Left colon (tissue), 2 donors: ENCODE data around the gene KCNB1. TPM values are rescaled to one million over a fixed set of nuclear protein-coding genes. Genes with fewer than 3 reads are reported as not detected.

Experiments
- ATAC-seq: fragments of 200-7000 bp; cut with Tn5 transposase; one replicate; pipeline ENCODE4 v1.9.1; 2020; ENCODE audit warnings: mild to moderate bottlenecking, moderate library complexity
- DNase-seq, 2 donors: peaks; one replicate each; pipeline ENCODE4 v3.0.0-alpha.2; 2020
- intact Hi-C, 2 donors: fragments of 100-400 bp; cut with DNase I in 1 of 2; cut with micrococcal nuclease in 1 of 2; formaldehyde crosslinking; loops; one replicate each; pipeline versions ENCODE4 v1.11.2 to v1.14.0; 2022; cut with DNase I, micrococcal nuclease
- total RNA-seq, 2 donors: library from RNA; stranded (reverse); fragmentation: NEBNext Ultra II Directional; extraction: Animal tissue kit (Norgen Biotek cat#: 25700); gene quantifications; one replicate each; pipeline ENCODE4 v1.2.1, GENCODE V29; 2021
- donor health status: DM: no; HTN: no; CAD: no.
- donor health status: DM: yes; HTN: yes; CAD: no.

Gene KCNB1
- total RNA-seq, 2 donors from 2014 or later, result 0.24 to 2.0 TPM

DNA sequence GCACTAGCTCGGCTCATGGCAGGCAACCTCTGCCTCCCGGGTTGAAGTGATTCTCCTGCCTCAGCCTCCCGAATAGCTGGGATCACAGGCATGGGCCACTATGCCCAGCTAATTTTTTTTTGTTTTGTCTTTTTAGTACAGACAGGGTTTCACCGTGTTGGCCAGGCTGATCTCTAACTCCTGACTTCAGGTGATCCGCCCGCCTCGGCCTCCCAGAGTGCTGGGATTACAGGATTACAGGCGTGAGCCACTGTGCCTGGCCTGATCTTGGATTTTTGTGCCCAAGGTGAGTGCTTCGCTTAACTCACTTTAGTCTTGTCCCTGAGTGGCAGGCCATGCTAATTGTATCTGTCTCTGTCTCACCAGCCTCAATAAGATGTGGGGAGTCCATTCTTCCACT, 78.6 kb downstream of the KCNB1 start:
- ATAC-seq, result no peak
- intact Hi-C loops, result no loop called here
- DNase-seq, result no peak

DNA sequence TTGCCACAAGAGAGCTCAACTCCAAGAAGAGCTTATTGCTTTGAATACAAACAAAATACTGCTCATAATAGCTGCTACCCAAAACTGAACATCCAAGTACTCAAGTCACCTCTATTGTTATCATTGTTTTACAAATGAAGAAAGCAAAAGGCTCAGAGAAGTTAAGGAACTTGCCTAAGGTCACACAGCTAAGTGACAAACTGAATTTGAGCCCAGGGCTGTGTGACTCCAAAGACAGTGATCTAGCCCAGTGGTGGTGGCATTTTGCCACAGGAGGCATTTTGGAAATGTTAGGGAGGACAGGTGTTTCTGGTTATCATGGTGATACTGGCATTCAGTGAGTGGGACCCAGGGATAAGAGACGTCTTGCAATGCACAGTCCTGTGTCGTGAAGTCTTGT, 79.5 kb downstream of the KCNB1 start:
- intact Hi-C loops, result no loop called here
- ATAC-seq, result no peak

DNA sequence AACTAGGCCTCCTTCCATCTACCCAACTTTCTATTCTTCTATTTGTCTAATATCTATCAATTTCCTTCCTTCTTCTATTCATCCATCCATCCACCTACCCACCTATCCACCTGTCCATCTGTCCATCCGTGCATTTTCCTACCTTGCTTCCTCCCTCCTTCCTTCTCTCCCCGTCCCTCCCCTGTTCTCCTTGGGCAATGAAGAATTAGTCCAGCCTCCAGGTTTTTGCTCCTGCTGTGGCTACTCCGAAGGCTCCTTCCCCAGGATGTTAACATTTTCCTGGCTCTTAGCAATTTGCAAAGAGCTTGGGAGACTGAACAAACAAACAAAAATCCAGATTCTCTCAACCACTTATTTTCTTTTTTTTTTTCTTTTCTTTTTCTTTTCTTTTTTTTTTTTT, 81.6 kb downstream of the KCNB1 start:
- DNase-seq (no peak), ATAC-seq (no peak)
- intact Hi-C loops, result no loop called here

More for the DNA sequence above, 79.5 kb downstream of the KCNB1 start:
- DNase-seq, result no peak

DNA sequence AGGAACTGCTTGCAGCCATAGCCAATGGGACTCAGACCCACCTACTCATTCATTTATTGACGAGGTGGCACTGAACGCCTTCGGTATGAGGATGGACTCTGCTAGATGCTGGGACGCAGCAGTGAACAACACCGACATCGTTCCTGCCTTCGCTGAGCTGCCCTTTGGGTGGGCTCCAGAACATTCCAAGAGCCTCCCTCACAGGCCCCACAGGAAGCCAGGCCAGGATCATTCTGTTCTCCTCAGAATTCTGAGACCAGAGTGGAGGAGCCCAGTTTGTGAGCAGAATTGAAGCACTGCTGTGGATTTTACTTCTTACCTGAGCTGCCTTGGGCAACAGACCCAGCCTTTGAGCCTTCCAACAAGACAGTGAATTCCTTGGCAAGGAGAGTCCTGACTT, 82.1 kb downstream of the KCNB1 start:
- DNase-seq, result no peak
- intact Hi-C loops, result no loop called here
- ATAC-seq, result no peak

DNA sequence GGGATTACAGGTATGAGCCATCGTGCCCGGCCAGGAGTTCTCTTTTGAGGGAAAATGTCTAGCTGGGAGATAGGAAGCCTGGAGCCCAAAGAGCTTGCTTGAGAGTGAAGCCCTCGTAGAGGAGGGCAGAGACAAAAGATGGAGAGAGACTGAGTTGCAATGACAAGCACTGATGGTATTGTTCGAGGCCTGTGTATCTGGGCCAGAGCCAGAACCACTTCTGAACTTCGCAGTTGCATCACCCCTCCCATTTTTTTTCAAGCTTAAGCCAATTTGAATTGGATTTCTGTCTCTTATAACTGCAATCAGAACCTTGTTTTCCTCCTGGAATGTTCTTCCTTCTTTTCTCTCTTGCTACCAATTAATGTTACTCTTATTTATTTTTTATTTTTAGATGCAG, 83.1 kb downstream of the KCNB1 start:
- DNase-seq (no peak), ATAC-seq (no peak)
- intact Hi-C loops, result no loop called here

DNA sequence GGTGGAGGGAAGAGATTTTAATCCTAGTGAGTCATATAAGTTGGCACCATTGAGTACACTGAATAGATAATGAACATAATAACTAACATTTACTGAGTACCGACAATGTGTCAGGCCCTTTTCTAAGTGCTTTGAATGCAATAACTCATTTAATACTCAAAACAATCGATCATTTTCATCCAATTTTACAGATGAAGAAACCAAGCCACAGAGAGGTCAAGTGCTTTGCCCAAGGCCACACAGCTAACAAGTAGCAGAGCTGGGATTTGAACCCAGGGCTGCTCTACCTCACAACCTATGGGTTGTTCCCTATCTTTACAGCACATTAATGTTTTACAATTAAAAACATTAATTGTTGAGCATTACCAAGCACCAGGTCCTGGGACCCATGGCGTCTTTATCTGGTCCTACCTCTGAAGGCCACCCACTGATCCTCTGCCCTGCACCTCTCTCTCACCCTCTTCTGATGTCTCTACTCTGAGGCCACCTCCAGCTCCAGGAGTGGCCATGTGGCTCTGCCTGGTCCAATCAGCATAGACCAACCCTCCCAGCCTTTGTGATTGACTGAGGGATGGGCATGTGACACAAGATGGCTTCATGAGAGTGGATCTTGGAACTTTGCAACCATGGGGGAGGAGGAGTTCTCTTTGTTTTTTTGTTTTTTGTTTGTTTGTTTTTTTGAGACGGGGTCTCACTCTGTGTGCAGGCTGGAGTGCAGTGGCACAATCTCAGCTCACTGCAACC, 83.9 kb downstream of the KCNB1 start:
- intact Hi-C loops, result no loop called here
- no peak for DNase-seq
- no peak for ATAC-seq

DNA sequence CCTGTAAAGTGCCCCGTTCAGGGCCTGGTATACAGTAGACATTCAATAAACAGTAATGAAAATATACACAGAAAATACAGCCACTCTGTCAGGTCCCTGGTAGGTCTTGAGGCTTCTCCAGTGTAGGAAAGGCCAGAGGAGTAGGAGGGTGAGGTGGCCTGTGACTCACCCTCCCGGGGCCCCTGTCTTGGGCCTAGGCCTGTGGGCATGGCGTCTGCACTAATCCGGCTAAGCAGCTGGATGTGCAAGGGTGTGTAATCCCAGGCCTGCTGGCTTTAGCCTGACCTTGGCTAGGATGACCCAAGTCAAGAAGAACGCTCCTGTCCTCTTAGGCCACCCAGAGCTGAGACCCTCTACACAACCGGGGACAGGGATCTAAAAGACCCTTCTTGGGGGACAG, 84.9 kb downstream of the KCNB1 start:
- no peak for DNase-seq
- no peak for ATAC-seq
- intact Hi-C loops, result no loop called here

DNA sequence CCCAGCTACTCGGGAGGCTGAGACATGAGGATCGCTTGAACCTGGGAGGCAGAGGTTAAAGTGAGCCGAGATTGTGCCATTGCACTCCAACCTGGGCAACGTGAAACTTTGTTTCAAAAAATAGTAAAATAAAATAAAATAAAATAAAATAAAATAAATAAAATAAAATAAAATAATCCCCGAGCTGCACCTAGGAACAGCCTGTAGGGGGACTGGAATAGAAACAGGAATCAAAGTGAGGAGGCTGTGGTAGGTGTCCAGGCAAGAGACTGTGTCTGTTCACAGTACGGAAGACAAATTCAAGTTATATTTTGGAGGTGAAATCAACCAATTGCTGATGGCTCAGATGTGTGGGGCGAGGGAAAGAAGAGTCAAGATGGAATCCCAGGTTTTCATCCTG, 86.2 kb downstream of the KCNB1 start:
- DNase-seq (no peak), ATAC-seq (no peak)
- intact Hi-C loops, result no loop called here

DNA sequence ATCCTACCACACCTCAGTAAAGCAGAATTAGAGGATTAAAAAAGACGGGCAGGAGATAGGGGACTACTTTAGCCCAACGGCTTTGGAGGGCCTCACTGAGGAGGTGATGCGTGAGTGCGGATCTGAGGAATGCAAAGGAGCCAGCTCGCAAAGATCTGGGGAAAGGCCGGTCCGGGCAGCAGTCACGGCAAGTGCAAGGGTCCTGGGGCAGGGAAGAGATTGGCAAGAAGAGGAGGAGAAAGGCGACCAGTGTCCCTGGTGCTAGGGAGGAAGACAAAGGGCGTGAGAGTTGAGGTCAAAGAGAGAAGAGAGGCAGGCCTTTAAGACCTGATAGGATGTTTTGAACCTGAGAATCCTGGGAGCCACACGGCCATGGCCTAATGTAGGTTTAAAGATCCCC, 86.8 kb downstream of the KCNB1 start:
- no peak for ATAC-seq
- intact Hi-C loops, result no loop called here

DNA sequence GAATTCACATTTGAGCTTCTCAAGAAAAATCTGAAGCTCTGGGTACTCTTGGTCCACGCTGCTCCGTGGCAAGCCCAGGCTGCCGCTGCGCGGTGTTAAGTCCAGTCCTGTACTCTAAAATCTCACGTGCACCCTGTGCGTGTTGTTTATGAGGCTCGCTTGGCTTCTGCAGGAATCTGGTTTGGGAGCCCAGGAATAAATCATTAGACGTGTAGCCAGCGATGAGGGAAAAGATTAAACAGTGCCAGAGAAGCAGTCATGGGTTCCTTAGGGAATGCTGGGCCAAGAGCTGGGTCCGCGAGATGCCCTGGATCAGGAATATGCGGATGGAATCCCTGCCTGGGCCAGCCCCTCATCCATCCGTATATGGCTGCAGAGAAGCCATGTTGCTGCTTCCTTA, 87.3 kb downstream of the KCNB1 start:
- ATAC-seq, result peak; percentile 32
- intact Hi-C loops, result no loop called here

More for the DNA sequence above, 86.8 kb downstream of the KCNB1 start:
- no peak for DNase-seq

DNA sequence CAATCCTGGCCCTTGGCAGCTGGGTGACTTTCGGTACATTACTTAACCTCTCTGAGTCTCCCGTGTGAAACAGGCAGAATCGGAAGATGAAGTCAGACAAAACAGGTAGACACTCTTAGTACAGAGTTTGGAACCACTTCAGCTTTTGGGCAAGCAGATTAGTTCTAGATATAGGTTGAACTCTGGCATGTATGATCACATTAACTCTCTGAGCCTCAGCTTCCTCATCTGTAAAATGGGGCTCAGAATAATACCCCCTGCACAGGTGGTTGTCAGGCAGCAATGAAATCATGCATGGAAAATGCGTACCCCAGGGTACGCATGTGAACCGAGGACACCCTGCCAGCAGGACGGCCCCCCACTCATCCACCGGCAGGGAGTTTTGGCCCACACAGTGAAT, 87.7 kb downstream of the KCNB1 start:
- intact Hi-C loops, result no loop called here
- DNase-seq, result no peak
- no peak for ATAC-seq

More for the DNA sequence above, 87.3 kb downstream of the KCNB1 start:
- DNase-seq, result peak; percentile 23 to 82

DNA sequence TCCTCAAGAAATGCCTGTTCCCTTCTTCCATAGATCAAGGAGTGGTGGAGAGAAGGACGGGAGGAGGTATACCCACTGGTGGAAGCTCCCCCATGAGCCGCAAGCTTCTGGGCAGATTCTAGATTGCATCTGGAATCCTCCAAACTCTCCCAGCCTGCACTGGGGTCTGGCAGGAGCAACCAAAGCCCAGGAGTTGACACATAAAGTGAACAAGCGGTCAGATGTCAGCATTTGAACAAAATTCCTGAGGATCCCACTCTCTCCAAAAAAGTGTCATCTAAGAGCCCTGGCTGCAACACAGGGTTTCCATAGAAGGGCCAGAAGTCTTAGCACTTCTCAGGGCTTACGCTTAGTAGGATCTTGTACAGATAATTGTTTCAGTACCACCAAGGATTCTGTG, 88.2 kb downstream of the KCNB1 start:
- intact Hi-C loops, result no loop called here
- no peak for ATAC-seq
- DNase-seq, result no peak

DNA sequence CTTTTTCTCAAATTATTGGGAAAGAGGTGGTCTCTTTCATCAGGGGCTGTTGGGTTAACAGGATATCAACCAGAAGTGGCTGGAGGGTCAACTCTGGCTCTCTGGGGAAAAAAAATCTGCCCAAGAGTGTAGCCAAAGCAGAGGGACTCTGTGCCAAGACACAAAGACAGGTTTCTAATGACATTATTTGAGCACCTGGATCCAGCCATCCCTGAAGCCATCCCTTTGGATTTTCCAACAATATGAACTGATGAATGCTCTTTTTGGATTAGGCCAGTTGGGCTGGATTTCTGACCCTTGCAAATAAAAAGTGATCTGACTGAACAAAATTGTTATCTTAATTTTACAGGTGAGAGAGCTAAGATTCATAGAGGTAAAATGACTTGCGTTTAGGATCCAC, 88.7 kb downstream of the KCNB1 start:
- ATAC-seq (no peak), DNase-seq (no peak)
- intact Hi-C loops, result no loop called here

DNA sequence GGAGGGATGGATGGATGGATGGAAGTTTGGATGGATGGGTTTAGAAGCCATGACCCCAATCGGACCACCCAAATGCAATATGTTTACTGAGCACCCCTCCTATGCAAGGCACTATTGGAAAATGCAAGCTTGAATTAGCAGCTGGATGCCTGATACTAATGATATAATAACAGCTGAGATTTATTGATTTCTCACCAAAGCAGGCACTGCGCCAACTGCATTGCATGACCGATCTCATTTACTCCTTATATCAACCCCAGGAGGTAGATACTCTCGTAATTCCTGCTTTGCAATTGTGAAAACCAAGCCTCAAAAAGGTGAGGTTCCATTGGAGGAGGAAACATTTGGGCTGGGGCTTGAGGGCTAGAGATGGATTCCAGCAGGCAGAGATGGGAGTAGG, 89.7 kb downstream of the KCNB1 start:
- DNase-seq, result no peak
- intact Hi-C loops, result no loop called here

DNA sequence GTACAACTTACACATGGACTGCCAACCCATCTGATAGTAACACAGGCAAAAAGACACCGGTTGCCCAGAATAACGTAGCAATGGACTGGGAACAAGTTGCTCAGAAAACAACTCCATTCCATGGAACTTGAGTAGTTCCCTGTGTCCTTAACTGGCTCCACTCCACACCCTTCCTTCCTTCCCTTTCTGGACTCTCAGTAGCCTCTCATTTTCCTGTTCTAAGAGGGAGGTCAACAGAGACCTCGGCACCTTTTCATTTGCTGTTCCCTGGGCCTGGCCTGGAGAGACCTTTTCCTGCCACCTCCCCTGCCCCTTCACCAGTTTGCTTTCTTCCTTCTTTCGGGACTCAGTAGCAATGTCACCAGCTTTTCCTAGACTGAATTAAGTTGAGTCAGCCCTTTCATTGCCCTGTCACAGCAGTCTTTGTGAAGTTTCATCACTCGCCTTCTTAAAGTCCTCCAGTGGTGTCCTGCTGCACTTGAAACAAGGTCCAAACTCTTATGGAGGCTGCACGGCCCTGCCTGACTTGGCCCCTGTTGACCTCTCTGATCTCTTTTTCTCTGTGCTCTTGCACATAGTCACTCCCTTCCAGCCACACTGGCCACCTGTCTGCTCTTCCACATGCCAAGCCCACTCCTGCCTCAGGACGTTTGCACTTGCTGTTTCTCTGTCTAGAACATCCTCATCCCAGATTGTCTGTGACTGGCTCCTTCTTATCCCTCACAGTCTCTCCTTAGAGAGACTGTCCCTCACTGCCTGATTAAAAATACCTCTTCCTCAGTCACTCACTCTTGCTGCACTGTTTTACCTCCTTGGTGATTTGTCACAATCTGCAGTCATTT, 90.8 kb downstream of the KCNB1 start:
- intact Hi-C loops, result no loop called here
- ATAC-seq, result no peak
- no peak for DNase-seq

More for the DNA sequence above, 89.7 kb downstream of the KCNB1 start:
- ATAC-seq, result no peak

DNA sequence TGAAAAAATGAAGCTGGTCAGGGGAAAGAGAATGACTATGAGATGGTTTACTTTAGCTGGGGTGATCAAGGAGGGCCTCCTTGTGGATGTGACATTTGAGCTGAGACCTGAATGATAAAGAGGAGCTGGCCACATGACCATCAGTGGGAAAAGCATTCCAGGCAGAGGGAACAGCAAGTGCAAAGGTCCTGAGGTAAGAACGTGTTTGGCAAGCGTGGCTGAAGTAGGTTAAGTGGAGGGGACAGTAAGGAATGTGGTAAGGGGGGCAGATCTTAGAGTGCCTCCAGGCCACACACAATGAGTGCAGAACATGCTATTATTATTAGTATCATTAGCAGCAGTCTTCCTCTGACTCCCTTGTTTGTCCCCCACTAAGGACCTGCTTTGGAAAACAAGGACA, 92.6 kb downstream of the KCNB1 start:
- ATAC-seq (no peak), DNase-seq (no peak)
- intact Hi-C loops, result no loop called here

DNA sequence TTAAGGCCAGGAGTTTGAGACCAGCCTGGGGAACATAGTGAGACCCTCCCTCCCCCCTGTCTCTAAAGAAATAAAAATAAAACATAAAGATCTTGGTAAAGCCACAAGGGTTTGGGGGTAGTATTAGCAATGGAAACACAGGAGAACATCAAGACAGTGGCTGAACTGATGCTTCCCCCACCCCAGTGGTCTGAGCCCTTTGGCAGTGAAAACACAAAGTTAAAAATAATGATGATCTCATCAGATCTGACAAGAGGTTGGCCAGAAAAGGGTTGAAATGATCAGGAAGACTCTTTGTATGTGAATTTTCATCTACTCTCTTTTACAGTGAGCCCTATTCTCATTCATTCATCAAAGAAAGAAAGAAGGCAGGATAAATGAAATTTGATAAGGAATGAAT, 93.7 kb downstream of the KCNB1 start:
- DNase-seq (no peak), ATAC-seq (no peak)
- intact Hi-C loops, result no loop called here

DNA sequence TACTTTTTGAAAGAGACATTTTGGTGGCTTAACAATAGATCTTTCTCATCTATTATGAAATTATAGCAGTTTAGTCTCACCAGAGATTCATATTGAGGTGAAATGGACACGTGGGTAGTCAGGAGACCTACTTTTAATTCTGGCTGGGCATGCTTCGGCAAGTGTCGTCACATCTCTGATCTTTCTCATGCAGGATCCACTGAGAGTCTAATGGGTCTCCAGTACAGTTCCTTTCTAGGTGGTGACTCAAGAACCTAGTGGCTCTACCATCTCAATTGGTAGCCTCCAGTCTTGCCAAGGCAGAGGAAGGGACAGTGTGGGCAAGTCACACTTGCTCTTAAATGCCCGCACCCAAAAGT, 94.9 kb downstream of the KCNB1 start:
- DNase-seq, result no peak
- intact Hi-C loops, result no loop called here
- no peak for ATAC-seq

DNA sequence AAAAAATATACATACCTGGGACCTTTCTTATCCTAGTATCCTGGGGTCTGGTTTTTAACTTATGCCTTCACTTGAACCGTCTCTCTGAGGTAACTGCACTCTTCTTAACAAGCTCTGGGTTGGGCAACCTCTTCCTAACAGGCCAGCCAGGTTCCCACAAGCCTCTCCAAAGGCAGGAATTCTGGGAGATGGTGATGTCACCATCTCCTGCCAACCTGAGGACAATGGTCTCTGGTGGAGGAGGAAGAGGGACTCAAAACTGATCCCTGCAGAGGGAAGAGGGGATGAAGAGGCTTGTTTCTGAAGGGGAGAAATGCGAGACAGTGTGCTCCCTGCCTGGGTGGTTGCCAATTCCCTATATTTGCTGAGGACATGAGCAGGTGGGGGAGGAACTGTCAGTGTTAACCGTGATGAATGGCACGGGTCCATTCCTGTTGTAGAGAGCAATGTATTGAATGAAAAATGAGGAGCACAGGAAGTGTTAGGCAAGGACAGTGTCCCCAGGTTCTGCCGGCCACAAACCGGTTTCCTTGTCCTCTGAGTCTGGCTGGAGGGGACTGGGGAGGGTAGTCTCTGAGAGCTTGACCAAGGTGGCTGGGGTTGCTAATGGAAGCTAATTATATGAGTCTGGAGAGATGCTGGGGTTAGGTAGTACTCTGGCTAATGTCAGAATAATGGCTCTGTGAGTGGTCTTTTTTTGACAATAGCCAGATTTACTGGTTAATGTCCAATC, 95.5 kb downstream of the KCNB1 start:
- DNase-seq (no peak), ATAC-seq (no peak)
- intact Hi-C loops, result no loop called here

DNA sequence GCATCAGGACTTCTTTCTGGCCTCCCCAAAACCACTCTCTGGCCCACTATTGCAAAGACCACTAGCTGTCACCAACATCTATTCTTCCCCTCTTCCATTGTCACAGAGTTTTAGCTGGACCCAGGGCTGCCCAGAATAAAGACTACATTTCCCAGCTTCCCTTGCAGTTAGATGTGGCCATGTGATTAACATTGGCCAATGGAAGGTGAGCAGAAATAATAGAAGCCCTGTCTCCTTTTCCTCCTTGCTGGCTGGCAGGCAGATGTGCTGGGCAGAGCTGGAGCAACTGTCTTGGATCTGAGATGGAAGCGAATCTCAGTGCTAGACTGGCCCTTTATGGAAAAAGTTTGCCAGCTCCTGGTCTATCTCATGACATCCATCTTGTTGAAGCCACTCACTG, 97.0 kb downstream of the KCNB1 start:
- intact Hi-C loops, result no loop called here
- ATAC-seq, result peak; percentile 80
- DNase-seq, result no peak
